ENCODE data around the gene DCUN1D2.

The DCUN1D2 gene

DNA sequence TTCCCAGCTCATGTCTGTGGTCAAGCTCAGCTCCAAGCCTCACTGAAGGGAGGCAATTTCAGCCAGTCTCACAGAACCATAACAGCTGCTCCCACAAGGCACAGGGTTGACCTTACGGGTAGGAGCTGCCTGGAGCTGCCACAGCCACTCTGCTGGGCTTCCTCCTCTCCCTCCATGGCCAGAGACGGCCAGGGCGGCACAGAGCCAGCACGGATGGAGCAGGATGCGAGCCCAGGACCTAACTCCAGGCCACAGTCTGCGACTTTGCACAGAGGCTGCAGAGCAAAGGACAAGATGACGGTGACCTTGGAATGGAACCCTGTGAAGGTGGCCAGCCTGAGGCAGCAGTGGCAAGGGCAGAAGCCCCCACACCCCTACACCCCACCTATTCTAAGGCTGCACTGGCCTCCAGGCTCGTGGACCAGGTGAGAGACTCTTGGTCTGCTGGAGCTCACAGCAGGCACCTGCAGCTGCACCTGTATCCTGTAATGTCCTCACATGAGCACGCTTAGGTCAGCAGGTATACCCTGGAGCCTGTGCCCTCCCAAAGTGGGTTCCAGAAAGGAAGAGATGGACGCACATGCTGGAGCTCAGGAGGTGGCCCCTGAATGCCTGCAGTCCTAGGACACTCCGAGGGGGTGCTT, 66.9 kb downstream of the DCUN1D2 start:
- DNase-seq (ENCODE audit: low read depth, low spot score), result no peak

DNA sequence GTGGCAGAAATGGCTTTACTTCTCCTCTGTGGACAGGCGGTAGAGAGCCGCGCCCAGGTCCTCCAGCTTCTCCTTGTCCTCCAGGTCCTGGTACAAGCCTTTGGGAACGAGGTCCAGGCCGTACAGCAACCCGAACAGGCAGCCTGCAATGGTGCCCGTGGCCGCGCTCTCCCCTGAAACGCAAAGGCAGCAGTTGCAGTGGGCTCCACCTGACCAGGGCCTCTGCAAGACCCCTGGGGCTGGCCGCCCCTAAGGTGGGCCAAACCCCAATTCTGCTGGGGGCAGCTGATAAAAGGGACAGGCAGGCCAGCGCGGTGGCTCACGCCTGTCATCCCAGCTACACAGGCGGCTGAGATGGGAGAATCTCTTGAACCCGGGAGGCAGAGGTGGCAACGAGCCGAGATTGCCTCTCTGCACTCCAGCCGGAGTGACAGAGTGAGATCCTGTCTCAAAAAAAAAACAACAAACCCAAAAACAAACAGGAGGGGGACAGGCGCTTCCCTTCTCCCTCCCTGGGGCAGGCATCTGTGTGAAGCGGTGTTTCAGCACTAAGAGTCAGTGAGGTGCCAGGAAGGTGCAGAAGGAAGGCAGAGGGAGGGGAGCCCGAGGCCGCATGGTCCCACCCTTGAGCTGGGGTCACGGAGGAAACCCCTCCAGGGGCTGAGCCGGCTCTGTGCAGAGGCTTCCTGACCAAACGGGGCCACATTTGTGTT, 67.5 kb downstream of the DCUN1D2 start:
- no peak for DNase-seq (ENCODE audit: low read depth, low spot score)

DNA sequence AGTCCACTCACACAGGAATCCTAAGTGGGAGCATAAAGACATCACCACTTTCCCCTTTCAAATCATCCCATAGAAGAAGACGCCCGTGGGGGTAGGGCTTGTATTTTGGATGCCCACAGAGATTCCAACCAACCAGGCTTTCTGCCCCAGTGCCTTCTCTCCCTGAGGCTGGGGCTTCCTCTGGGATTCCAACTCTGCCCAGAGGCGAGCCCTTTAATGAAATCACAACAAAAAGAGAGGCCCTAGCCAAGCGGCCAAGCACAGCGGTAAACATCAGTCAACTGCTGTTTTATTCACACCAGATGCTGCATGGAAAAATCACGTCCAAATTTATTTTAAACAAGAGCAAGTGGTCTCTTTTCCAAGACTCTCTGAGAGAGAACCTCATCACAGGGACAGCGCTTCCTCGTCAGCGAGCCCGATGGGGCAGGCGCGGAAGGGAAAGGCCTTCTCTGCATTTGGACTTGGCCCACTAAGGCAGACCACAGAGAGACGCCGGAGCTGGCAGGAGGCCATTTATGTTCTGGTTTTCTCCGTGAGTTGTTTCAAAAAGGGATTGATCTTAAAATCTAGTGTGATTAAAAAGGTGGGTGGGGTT, 68.7 kb downstream of the DCUN1D2 start:
- peak; percentile 57 for DNase-seq (ENCODE audit: low read depth, low spot score)

DNA sequence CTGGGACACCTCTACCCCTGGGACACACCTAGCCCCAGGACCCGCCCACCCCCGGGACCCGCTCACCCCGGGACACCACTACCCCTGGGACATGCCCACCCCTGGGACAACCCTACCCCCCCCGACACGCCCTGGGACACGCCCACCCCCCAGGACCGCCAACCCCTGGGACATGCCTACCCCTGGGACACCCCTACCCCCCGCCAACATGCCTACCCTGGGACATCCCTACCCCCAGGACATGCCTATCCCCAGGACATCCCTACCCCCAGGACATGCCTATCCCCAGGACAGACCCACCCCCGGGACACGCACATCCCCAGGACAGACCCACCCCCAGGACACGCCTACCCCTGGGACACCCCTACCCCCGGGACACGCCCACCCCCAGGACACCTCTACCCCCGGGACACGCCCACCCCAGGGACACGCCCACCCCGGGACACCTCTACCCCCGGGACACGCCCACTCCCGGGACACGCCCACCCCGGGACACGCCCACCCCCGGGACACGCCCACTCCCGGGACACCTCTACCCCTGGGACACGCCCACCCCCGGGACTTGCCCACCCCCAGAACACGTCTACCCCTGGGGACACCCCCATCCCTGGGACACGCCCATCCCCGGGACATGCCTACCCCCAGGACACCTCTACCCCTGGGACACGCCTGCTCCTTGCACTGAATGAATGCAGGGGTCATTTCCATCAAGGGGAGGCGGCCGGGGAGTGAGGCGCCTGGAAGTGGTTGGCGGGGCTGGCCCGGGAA, 69.5 kb downstream of the DCUN1D2 start:
- no peak for DNase-seq (ENCODE audit: low read depth, low spot score)

DNA sequence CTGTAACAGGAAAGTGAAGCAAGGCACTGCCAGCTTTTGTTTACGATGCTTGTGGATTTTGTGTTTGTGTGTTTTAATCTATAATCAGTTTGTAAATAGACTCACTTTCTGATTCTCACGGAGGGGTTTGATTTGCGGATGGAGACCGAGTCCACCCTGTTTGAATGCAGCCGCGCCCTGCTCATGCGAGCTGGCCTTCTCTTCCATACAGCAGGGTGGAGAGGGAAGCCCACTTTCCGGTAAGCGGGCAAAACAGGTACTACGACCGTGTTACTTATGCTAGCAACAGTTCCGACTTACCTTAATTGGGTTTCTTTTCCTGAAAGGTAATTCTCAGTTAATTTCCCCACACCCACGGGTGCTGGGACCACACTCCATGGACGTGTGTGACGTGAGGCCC, 70.3 kb downstream of the DCUN1D2 start:
- no peak for DNase-seq (ENCODE audit: low read depth, low spot score)

DNA sequence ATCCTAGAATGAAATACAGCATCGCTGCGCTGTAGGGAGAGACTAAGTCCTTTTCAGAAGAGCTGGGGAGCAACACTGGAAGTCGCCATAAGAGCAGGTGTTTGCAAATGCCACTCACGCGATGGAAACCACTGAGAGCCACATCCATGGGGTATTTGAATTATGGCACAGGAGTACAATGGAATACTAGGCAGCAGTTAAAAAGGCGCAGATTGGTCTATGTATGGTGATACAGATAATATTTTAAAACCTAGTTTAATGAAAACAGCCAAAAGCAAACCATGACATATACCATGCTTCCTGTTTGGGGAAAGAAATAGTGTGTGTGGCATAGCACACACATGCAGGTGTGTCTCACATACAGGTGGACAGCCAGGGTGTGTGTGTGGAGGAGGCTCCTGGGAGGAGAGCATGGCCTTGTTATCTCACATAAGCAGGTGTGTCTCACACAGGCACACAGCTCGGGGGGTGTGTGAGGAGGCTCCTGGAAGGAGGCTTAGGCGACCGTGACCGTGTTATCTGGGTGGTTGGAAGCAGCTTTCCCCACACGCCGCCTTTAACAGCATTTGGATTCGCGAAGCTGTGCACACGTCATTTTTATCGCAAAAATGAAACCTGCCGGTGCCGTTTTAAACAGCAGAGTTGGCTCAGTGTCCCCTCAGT, 70.8 kb downstream of the DCUN1D2 start:
- DNase-seq (ENCODE audit: low read depth, low spot score), result no peak

DNA sequence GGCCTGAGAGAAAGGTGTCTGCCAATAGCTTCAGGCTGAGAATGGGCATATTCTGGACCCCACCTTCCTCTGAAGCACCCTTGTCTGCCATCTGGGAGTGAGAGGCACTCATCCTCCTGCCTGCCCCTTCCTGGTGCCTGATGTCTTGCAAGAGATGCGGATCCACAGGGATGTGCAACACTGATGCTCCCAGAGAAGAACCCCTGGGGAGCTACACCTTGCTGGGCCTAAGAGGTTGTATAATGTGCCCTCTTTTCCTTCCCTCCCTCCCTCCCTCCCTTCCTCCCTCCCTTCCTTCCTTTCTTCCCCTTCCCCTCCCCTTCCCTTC, 71.8 kb downstream of the DCUN1D2 start:
- DNase-seq (ENCODE audit: low read depth, low spot score), result no peak

DNA sequence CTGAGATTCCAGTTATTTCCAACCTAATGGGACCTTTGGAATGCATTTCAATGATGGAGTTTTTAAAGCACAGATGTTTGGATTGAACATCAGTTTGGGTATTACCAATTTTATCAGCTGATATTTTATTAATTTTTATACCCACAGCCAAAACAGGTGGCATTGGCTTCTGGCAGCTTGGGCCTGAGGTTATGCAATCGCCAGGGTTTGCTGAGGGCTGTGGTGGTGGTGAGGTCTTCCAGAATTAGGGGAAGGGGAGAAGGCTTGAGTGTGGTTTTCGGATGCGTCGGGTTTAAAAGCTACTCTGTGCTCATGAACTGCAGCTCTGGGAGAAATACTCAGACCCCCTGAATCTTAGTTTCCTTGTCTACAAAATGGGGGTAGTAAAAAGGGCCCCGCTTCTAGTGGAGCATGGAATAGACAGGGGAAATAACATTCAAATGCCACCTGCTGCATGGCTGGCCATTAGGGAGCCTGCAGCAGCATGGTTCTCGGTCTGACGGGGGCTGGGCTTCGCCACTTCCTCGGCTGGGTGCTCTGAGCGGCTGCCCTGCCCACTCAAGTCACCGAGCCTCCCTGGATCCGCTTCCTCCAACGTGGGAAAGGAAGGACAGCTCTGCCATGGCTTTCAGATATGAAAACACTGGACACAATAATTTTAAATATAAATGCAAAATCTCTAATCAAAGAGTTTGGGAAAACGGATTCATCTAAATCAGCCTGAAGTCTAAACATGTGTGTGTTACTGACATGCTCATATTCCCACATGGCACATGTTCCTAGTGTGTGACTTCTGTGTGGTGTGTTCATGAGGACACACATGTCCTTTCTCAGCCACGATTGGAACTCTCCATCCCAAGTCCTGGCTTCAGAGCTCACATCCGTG, 72.4 kb downstream of the DCUN1D2 start:
- DNase-seq (ENCODE audit: low read depth, low spot score), result no peak

DNA sequence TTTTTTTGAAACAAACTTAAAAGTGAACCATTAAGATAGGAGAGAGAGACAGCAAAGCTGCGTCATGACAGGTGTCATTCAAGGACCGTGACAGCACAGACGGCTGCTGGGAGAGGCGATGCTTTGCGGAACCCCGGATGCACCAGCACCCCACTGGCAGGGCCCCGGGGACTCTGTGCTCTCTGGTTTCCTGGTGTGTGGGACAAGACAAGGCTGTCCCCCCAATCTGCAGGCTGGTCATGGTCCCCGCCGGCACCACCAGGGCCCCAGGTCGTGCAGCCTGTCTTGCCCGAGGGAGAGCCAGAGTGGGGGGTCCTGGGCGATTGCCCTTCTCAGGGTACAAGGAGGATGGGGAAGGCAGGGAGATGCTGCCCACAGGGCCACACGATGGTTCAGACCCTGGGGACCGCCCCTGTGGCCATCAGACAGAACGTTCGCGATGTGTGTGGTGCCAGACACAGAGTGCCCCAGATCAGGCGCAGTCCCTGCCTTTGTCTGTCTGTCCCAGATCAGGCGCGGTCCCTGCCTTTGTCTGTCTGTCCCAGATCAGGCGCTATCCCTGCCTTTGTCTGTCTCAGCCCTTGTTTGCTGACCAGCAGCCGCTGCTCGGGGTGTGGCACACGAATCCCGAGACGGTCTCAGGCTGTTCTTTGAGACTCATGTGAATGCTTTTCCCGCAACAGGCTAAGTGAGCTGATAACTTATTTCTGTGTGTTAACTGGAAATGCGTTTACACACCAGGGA, 73.3 kb downstream of the DCUN1D2 start:
- DNase-seq (ENCODE audit: low read depth, low spot score), result no peak

DNA sequence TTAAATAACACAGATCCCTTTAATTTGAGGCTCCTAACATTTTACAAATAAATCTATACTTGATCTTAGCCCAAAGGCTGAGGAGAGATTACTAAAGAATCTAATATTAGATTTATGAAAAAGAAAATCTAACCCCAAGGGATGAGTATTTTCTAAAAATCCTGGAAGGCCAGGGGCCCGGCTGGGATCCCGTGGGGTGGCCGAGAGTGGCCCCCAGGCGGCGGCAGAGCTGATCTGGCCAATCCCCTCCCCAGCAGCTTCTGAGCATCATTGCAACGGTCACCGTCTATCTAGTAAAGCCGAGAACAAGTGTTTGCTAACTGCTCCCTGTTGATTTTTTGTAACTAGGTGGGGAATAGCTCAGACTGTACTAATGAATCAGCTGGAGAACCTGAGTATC, 74.7 kb downstream of the DCUN1D2 start:
- no peak for DNase-seq (ENCODE audit: low read depth, low spot score)

DNA sequence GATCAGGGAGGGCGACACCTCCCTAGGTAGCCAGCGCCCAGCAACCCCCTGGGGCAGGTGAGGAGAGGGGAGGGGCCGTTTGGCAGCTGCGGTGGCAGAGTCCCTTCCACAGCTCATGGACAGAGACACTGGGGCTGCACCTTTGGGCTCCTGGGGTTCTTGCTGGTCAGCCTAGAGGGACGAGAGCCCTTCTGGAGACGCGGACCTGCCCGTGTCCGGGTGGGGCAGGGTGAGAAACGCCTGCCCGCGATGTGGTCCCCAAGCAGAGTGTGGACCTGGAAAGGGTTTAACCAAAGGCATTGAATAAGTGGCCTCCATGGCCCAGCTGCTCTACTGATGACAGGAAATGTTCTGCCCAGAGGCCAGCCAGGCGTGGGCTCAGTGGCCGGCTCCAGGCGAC, 75.5 kb downstream of the DCUN1D2 start:
- no peak for DNase-seq (ENCODE audit: low read depth, low spot score)

DNA sequence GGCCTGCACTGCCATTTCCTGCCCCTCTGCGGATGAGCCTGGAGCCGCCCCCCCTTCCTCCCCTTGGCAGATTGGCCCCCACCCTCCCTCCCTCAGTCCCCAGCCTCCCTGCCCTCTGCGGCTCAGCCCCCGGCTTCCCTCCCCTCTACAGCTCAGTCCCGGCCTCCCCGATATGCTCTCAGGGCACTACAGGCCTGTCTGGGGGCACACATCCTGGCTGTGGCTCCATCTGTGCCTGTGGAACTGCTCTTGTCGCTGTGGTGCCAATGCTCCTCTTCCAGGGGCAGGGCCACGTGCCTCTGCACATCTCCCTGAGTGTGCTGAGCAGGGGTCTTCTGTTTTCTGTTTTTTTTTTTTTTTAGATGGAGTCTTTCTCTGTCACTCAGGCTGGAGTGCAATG, 76.2 kb downstream of the DCUN1D2 start:
- DNase-seq (ENCODE audit: low read depth, low spot score), result no peak

DNA sequence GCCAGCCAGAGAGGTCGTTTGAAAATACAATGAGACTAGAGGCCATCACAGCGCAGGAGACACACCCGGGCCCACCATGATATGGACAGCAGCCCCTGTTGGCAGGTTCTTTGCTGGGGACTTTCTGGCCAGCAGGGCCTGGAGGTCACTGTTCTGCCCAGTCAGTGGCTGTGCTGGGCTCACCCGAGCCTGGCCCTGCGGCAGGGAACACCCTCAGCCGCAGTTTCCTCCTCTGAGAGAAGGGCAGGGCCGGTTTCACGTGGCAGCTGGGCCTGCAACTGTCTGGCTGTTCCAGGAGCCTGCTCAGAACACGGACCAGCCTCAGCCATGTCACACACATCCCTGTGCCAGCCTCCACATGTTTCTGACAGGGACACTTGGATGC, 76.6 kb downstream of the DCUN1D2 start:
- DNase-seq (ENCODE audit: low read depth, low spot score), result no peak

DNA sequence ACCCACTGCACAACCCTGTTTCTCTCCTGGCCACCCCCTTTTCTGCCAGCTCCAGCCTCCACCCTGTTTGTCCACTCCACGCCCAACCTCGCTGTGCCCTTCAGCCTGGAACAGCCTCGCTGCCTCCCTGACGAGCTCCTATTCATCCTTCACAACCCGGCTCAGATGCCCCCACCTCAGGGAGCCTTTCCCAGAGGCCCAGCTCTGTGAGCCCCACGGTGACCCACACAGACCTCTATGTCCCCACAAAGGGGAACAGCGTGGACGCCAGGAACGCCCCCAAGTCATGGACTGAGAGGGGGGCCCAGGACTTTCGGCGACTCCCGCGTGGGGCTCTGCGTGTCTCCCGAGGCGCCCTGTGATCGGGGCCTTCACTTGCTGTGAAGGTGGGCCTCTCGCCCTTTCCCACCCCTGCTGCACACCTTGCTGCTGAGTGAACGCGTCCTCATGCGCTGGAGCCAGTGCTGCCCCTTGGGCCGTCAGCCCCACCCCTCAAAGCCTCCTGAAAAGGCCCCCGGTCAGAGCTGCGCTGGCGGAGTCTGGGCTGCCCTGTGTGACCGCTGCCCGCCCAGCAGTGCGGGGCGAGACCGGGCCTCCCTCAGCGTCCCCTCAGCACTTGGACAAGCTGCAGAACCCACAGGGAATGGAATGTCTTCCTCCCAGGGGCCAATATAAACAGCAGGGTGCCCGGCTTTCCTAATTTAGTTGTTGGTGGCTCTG, 77.2 kb downstream of the DCUN1D2 start:
- DNase-seq (ENCODE audit: low read depth, low spot score), result no peak

DNA sequence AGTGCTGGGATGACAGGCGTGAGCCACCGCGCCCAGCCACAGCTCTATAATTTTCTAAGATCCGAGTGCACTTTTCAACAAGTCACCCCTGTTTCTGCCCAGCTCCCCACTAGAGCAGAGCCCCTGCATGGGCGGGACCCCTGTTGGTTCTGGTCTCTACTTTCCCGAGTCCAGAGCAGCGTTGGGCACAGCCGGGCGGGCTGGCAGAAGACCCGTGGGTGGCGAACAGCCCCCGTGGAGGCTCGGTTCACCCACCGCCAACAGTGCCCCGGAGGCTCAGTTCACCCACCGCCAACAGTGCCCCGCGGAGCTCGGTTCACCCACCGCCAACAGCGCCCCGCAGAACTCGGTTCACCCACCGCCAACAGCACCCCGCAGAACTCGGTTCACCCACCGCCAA, 78.1 kb downstream of the DCUN1D2 start:
- DNase-seq (ENCODE audit: low read depth, low spot score), result no peak

DNA sequence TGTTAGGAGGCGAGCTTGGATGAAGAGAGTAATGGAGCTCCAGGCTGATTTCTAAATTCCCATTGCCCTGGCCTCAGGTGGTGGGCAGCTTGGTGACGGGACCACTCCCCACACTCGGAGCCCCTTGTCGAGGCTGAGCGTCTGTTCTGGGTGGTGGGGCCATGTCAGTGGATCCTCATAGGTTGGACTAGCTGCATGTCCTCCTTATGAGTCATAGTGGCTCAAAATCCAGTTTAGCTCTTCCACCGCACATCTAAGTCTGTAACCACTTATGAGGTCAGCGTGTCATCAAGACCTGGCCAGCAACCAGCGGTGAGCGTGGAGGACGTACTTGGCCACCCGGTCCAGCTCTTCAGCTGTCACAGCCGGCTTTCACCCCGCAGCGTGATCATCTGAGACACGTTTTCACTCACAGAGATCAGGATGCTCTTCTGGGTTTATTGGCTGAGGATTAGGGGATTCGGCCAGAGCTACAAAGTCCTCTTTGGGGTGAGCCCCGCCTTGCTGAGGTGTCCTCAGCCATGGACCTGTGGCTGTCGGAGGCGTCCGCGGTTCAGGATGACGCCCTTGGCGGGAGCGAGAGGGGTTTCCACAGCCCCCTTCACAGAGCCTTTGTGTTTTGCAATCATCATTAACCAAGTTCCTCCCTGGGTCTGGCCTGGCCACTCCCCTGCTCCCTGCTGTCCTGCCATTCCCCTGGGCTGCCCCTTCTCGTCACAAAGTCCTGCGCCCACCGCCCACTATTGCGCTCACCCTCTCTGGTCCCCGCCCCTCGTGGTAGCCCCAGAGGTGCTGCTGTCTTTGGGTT, 79.1 kb downstream of the DCUN1D2 start:
- DNase-seq (ENCODE audit: low read depth, low spot score), result peak; percentile 63

DNA sequence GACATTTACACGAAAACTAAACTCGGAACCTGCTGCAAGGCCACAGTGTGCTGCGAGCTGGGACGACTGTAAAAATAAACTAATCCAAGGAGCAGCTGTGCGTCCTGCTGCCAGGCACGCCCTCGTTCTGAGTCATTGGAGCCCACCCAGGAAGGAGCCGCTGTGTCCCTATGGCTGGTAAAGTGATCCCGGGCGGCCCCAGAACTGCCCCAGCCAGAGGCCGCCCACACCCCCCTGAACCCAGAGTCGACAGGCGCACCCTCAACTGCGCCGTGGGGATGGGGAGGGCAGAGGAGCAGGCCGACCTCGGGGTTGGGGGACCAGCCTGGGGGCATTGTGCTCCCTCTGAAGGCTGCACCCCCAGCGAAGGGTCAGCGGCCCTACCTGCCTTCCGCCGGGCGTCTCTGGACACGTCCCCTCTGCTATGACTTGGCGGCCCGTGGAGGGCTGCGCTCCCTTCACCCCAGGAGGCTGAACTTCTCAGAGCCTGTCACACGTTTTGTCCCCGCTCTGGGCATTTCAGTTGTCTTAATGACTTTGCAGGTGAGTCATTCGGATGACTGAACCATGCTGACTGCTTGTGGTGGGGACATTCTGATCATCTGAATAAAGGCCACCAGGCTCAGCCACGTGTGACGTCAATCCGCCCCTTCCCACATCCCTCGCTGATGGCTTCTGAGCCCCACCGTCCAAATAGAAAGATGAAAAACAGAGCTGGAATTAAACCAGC, 79.9 kb downstream of the DCUN1D2 start:
- no peak for DNase-seq (ENCODE audit: low read depth, low spot score)

DNA sequence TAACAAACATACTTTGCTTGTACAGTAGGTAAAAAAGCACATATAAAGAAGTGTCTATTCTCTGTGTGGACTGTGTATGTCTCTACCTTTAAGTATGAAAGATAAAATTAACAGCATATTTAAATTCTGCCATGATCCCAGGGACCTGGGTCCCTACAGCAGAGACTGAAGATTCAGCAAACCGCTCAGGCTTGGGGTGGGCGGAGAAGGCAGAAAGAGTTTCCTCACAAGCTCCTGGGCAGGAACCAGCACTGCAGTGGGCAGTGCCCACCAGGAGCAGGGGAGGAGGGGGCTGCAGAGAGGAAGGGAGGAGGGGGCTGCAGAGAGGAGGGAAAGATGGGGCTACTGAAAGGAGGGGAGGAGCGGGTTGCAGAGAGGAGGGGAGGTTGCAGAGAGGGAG, 81.9 kb downstream of the DCUN1D2 start:
- no peak for DNase-seq (ENCODE audit: low read depth, low spot score)

Data from brain pericyte (primary cell).